Epithelial cell of proximal tubule (primary cell): ENCODE measurements around the gene IRF4. TPM values are rescaled to one million over a fixed set of nuclear protein-coding genes. Genes with fewer than 3 reads are reported as not detected.

Experiments
- DNase-seq: peaks from one replicate; pipeline ENCODE4 v3.0.0-alpha.2; 2011; ENCODE audit warnings: low read depth
- H3K4me3 ChIP-seq: 2 replicates; pipeline ENCODE4 v1.5.1; 2011; ENCODE audit warnings: low read depth, mild to moderate bottlenecking, low read length
- CTCF ChIP-seq: conservative IDR thresholded peaks from 2 replicates; pipeline ENCODE4 v1.5.1; 2012; ENCODE audit warnings: low read depth, mild to moderate bottlenecking, low read length
- total RNA-seq: library from RNA; depleted of rRNA; stranded (reverse); fragments of >200 nt; gene quantifications from 2 replicates; pipeline ENCODE4 v1.2.3, GENCODE V29; 2015

The IRF4 gene
- total RNA-seq, 1 donor from 2014 or later: 0.23 TPM

GRCh38 chr6:451847-452246 is 60.3 kb downstream of the IRF4 start:
- H3K4me3 ChIP-seq: no peak overlapping the region
- no peak for DNase-seq
- TF ChIP-seq CTCF: no peak

GRCh38 chr6:452301-453067 is 60.9 kb downstream of the IRF4 start:
- no peak for TF ChIP-seq CTCF
- H3K4me3 ChIP-seq: no peak overlapping the region
- DNase-seq: no peak

GRCh38 chr6:453152-453551 is 61.6 kb downstream of the IRF4 start:
- no peak for TF ChIP-seq CTCF
- no peak for DNase-seq
- no peak overlapping the region for H3K4me3 ChIP-seq

GRCh38 chr6:454148-454991 is 62.8 kb downstream of the IRF4 start:
- TF ChIP-seq CTCF: no peak
- no peak for DNase-seq
- H3K4me3 ChIP-seq: no peak overlapping the region

GRCh38 chr6:455006-455585 is 63.5 kb downstream of the IRF4 start:
- H3K4me3 ChIP-seq: no peak overlapping the region
- TF ChIP-seq CTCF: no peak
- DNase-seq: no peak

GRCh38 chr6:455835-456234 is 64.3 kb downstream of the IRF4 start:
- no peak for TF ChIP-seq CTCF
- H3K4me3 ChIP-seq: no peak overlapping the region
- DNase-seq: no peak
